B cell (primary cell): ENCODE measurements around the gene SENP3. TPM values are rescaled to one million over a fixed set of nuclear protein-coding genes. Genes with fewer than 3 reads are reported as not detected.
A peak's percentile ranks its signal among the peaks of the same experiment; 100 is the strongest.

Experiments
- ATAC-seq: fragments of 200-7000 bp; cut with Tn5 transposase; one replicate; pipeline ENCODE4 v1.10.0; 2021; ENCODE audit warnings: low read depth, mild to moderate bottlenecking, moderate number of reproducible peaks, moderate library complexity
- CTCF ChIA-PET: fragments of 350-600 bp; sonication (Branson Sonifier 250); formaldehyde crosslinking; loops from one replicate; lab custom pipeline; 2021; ENCODE audit warnings: antibody characterized with exemption, inconsistent platforms; lab: Charles Lee
- POLR2A ChIA-PET: fragments of 350-600 bp; sonication (Branson Sonifier 250); formaldehyde crosslinking; loops from one replicate; lab custom pipeline; 2021; ENCODE audit warnings: antibody characterized with exemption; lab: Charles Lee
- DNase-seq: peaks from one replicate; pipeline ENCODE4 v3.0.0; 2013
- H2AFZ ChIP-seq: 2 replicates; pipeline ENCODE4 v1.6.1; 2012; ENCODE audit warnings: mild to moderate bottlenecking, low read depth, low read length; ENCODE audit not compliant: insufficient read depth, poor library complexity, severe bottlenecking
- H3K27ac ChIP-seq, 2 donors: 1 replicate in 1 of 2; 2 replicates in 1 of 2; pipeline ENCODE4 v1.5.1; 2012 to 2013; ENCODE audit warnings: low read length in 2 of 2, mild to moderate bottlenecking in 2 of 2, moderate library complexity in 1 of 2
- H3K27me3 ChIP-seq, 4 experiments: fragments of 200-600 bp in 1 of 4; sonication (generic) in 1 of 4; replicated peaks in 1 of 4; 1 replicate in 2 of 4; 2 replicates in 2 of 4; pipeline versions ENCODE4 v1.6.1 to v1.7.0; 2013 to 2016; ENCODE audit warnings: low read length in 3 of 4, mild to moderate bottlenecking in 2 of 4, mixed read lengths in 1 of 4, moderate library complexity in 1 of 4; ENCODE audit not compliant: insufficient read depth in 4 of 4, control insufficient read depth in 3 of 4; ENCODE audit errors: control extremely low read depth in 1 of 4
- H3K36me3 ChIP-seq, 2 experiments: replicated peaks in 1 of 2; 1 replicate in 1 of 2; 2 replicates in 1 of 2; pipeline versions ENCODE4 v1.6.1 to v1.7.1; 2013; ENCODE audit warnings: low read length in 1 of 2; ENCODE audit not compliant: insufficient read depth in 2 of 2, control insufficient read depth in 1 of 2; ENCODE audit errors: control extremely low read depth in 1 of 2, extremely low read depth in 1 of 2
- H3K4me1 ChIP-seq, 2 donors: fragments of 200-600 bp in 1 of 2; sonication (generic) in 1 of 2; 1 replicate in 1 of 2; 2 replicates in 1 of 2; pipeline versions ENCODE4 v1.5.1 to v1.6.1; 2013 to 2017; ENCODE audit warnings: low read length in 2 of 2; ENCODE audit not compliant: control insufficient read depth in 2 of 2, insufficient read depth in 2 of 2
- H3K4me2 ChIP-seq: replicated peaks from 2 replicates; pipeline ENCODE3; 2012; ENCODE audit warnings: mild to moderate bottlenecking, low read depth, low read length; ENCODE audit not compliant: poor library complexity, severe bottlenecking
- H3K4me3 ChIP-seq, 5 experiments: fragments of 200-600 bp in 1 of 5; sonication (generic) in 1 of 5; 1 replicate in 3 of 5; 2 replicates in 2 of 5; pipeline versions ENCODE4 v1.5.1 to v1.7.0; 2011 to 2016; ENCODE audit warnings: low read length in 4 of 5, mild to moderate bottlenecking in 4 of 5, low read depth in 2 of 5, control low read depth in 1 of 5, moderate library complexity in 1 of 5; ENCODE audit not compliant: insufficient read depth in 1 of 5; ENCODE audit errors: control extremely low read depth in 1 of 5, extremely low read depth in 1 of 5
- H3K79me2 ChIP-seq: fragments of 200-600 bp; sonication (generic); one replicate; pipeline ENCODE4 v1.6.0; 2016; ENCODE audit warnings: low read length; ENCODE audit not compliant: control insufficient read depth, insufficient read depth
- H3K9ac ChIP-seq: fragments of 200-600 bp; sonication (generic); 2 replicates; pipeline ENCODE4 v1.6.1; 2017; ENCODE audit warnings: mild to moderate bottlenecking, low read length, moderate library complexity
- H3K9me3 ChIP-seq, 3 donors: one replicate each; pipeline versions ENCODE4 v1.6.1 to v1.7.1; 2013; ENCODE audit warnings: low read length in 2 of 3; ENCODE audit not compliant: control insufficient read depth in 2 of 3, insufficient read depth in 1 of 3; ENCODE audit errors: control extremely low read depth in 1 of 3
- H4K20me1 ChIP-seq: 2 replicates; pipeline ENCODE4 v1.6.0; 2012; ENCODE audit warnings: mild to moderate bottlenecking, low read length; ENCODE audit not compliant: insufficient read depth, control insufficient read depth, poor library complexity, severe bottlenecking
- H3K27ac Mint-ChIP-seq: one replicate; pipeline ENCODE4 v1.8.0; 2021; ENCODE audit warnings: mixed read lengths
- H3K27me3 Mint-ChIP-seq: one replicate; pipeline ENCODE4 v1.8.0; 2021; ENCODE audit warnings: mixed read lengths
- H3K4me1 Mint-ChIP-seq: one replicate; pipeline ENCODE4 v1.8.0; 2021; ENCODE audit warnings: mixed read lengths
- H3K4me3 Mint-ChIP-seq: one replicate; pipeline ENCODE4 v1.8.0; 2021; ENCODE audit warnings: mixed read lengths
- H3K9me3 Mint-ChIP-seq: one replicate; pipeline ENCODE4 v1.8.0; 2022; ENCODE audit warnings: mixed read lengths; ENCODE audit not compliant: insufficient read depth
- CTCF ChIP-seq: fragments of 200-600 bp; IDR thresholded peaks from one replicate; pipeline ENCODE4 v1.8.0; 2022; ENCODE audit warnings: antibody characterized with exemption, mild to moderate bottlenecking
- EZH2 ChIP-seq: IDR thresholded peaks from 2 replicates; pipeline ENCODE4 v1.6.1; 2012; ENCODE audit warnings: borderline replicate concordance, low read depth, mild to moderate bottlenecking, moderate library complexity, low read length; ENCODE audit not compliant: insufficient read depth, poor library complexity, severe bottlenecking
- WGBS: methylation state at CpG from one replicate; pipeline ENCODE4 v1.1.5; 2013; ENCODE audit warnings: missing lambda C conversion rate; ENCODE audit not compliant: insufficient coverage; 5-methylcytosine and 5-hydroxymethylcytosine counted together
- intact Hi-C: fragments of 100-400 bp; cut with micrococcal nuclease; formaldehyde crosslinking; loops from one replicate; pipeline ENCODE4 v1.10.0; 2022
- polyA plus RNA-seq: library from polyadenylated mRNA; depleted of rRNA; stranded (reverse); fragments of >200 nt; gene quantifications from 2 replicates; pipeline ENCODE4 v1.2.3, GENCODE V29; 2012
- total RNA-seq, 2 donors: library from RNA; stranded (reverse); fragments of 120-200 nt in 1 of 2; gene quantifications; 1 replicate in 1 of 2; 2 replicates in 1 of 2; pipeline versions ENCODE4 v1.2.3 to v1.2.4, GENCODE V29; 2013 to 2022

The SENP3 gene
- total and polyA plus RNA-seq, 2 donors (not counting 1 experiment from before 2014, with no cell fraction given) = 45.1 to 57.1 TPM

GRCh38 chr17:7589891-7590691 lies 28.4 kb downstream of the SENP3 start, which contains the start of gene SOX15:
Gene SOX15, minus strand, starts transcription at chr17:7590094. Its CDS starts 418 bp downstream, at chr17:7589676.
- TF ChIP-seq CTCF (no peak), EZH2 (no peak)
- Histone ChIP-seq H3K36me3 (peaks cover 0 to 57% of the 10 kb centered on the region in 2 experiments), H3K79me2 (peaks cover 10% of the 10 kb centered on the region), H3K4me1 (peaks cover 0 to 13% of the 10 kb centered on the region in 2 donors), H3K4me2 (peak within 1 kb of the TSS; percentile 43), H3K9ac (no peak within 1 kb of the TSS), H2AFZ (peak within 1 kb of the TSS; percentile 40), H3K9me3 (no peaks in the 10 kb centered on the region), H3K27ac (no peak within 1 kb of the TSS), H3K27me3 (no peaks in the 10 kb centered on the region), H3K4me3 (no peak within 1 kb of the TSS), H4K20me1 (no peaks in the 10 kb centered on the region)
- Mint-ChIP-seq H3K27me3 (no peaks in the 10 kb centered on the region), H3K4me1 (peaks cover 5% of the 10 kb centered on the region), H3K4me3 (no peak within 1 kb of the TSS), H3K27ac (no peak within 1 kb of the TSS), H3K9me3 (no peaks in the 10 kb centered on the region)
- DNase-seq (no peak), ATAC-seq (no peak)
- ChIA-PET POLR2A (interaction anchor here (0.6 to 1.0 kb wide), 2 partner anchors 16 to 119 kb away, joined by 3 to 6 read pairs; no protein-coding TSS in a partner anchor), CTCF (interaction anchor here (0.6 to 7.9 kb wide), 37 partner anchors 10 to 545 kb away, joined by 3 to 111 read pairs (median 5); partner anchors contain the start of genes ACAP1, CD68, FXR2 and KCTD11)
- intact Hi-C loops = loop anchor here (1.0 to 10.0 kb wide), 4 partner anchors 76 to 545 kb away; partner anchors contain the start of gene SLC16A11
- 78% methylated on average over 18 of the region's 24 CpGs for WGBS
